Colonic mucosa (tissue), 4 donors: ENCODE measurements around the gene RNF150. TPM values are rescaled to one million over a fixed set of nuclear protein-coding genes. Genes with fewer than 3 reads are reported as not detected.

Experiments
- DNase-seq: peaks from one replicate; pipeline ENCODE4 v3.0.0-alpha.2; 2020
- H3K27ac ChIP-seq: fragments of 200-600 bp; one replicate; pipeline ENCODE4 v1.8.0; 2021
- H3K27me3 ChIP-seq: fragments of 200-600 bp; one replicate; pipeline ENCODE4 v1.8.0; 2021
- H3K36me3 ChIP-seq: fragments of 200-600 bp; one replicate; pipeline ENCODE4 v1.8.0; 2021
- H3K4me1 ChIP-seq: fragments of 200-600 bp; one replicate; pipeline ENCODE4 v1.8.0; 2021; ENCODE audit warnings: mild to moderate bottlenecking
- H3K4me3 ChIP-seq: fragments of 200-600 bp; one replicate; pipeline ENCODE4 v1.8.0; 2021
- H3K9ac ChIP-seq, 2 donors: one replicate each; pipeline ENCODE4 v1.7.0; 2013; ENCODE audit warnings: control low read depth in 2 of 2, low read depth in 2 of 2, low read length in 2 of 2
- H3K9me3 ChIP-seq: fragments of 200-600 bp; one replicate; pipeline ENCODE4 v1.8.0; 2021
- CTCF ChIP-seq: fragments of 200-600 bp; IDR thresholded peaks from one replicate; pipeline ENCODE4 v1.8.0; 2022; ENCODE audit warnings: antibody characterized with exemption, mild to moderate bottlenecking
- intact Hi-C: fragments of 100-400 bp; cut with DNase I; formaldehyde crosslinking; loops from one replicate; pipeline ENCODE4 v1.14.1; 2022
- total RNA-seq, 2 donors: library from RNA; stranded (reverse); fragmentation: NEBNext Ultra II Directional in 1 of 2; extraction: Animal tissue kit (Norgen Biotek cat#: 25700) in 1 of 2; gene quantifications; one replicate each; pipeline ENCODE4 v1.2.1, GENCODE V29; 2021
- donor health status: healthy.
- donor health status: DM: no; HTN: no; CAD: no.
- donor health status: DM: no; HTN: no; CAD: no.

Gene RNF150
- total RNA-seq, 2 donors from 2014 or later, result 0.86 to 6.9 TPM

GRCh38 chr4:141133999-141134995 is 1.0 kb upstream of the RNF150 start:
- no peak for TF ChIP-seq CTCF
- no peak for DNase-seq
- peaks cover 12% of the 10 kb centered on the region for H3K27me3 ChIP-seq

GRCh38 chr4:141132709-141133145 is 542 bp downstream of the RNF150 start:
- Histone ChIP-seq H3K9me3 (no peaks in the 10 kb centered on the region), H3K27ac (peak overlapping the region; percentile 36), H3K27me3 (peaks cover 12% of the 10 kb centered on the region), H3K9ac (peak overlapping the region in 1 of 2 donors; percentile 66), H3K4me1 (no peaks in the 10 kb centered on the region), H3K36me3 (no peaks in the 10 kb centered on the region), H3K4me3 (peak overlapping the region; percentile 66)
- TF ChIP-seq CTCF, result no peak
- DNase-seq, result peak; percentile 22
- intact Hi-C loops, result loop anchor here (2.0 kb wide), 1 partner anchor 270 kb away; no protein-coding TSS in a partner anchor

More at GRCh38 chr4:141133999-141134995, 1.0 kb upstream of the RNF150 start:
- H3K4me3 ChIP-seq, result no peak overlapping the region
- H3K27ac ChIP-seq, result no peak overlapping the region
- intact Hi-C loops, result loop anchor here (2.0 kb wide), 1 partner anchor 271 kb away; no protein-coding TSS in a partner anchor
- H3K9ac ChIP-seq, result no peak overlapping the region
- no peaks in the 10 kb centered on the region for H3K36me3 ChIP-seq
- no peaks in the 10 kb centered on the region for H3K9me3 ChIP-seq
- no peaks in the 10 kb centered on the region for H3K4me1 ChIP-seq

- H3K27me3 ChIP-seq, result peaks cover 12% of the 10 kb centered on the region
- H3K9me3 ChIP-seq, result no peaks in the 10 kb centered on the region
- H3K9ac ChIP-seq, result peak overlapping the region; percentile 12 to 53
- peak overlapping the region; percentile 66 for H3K4me3 ChIP-seq
- no peak overlapping the region for H3K27ac ChIP-seq
- intact Hi-C loops, result loop anchor here (2.0 kb wide), 1 partner anchor 269 kb away; no protein-coding TSS in a partner anchor
- no peaks in the 10 kb centered on the region for H3K36me3 ChIP-seq
- no peaks in the 10 kb centered on the region for H3K4me1 ChIP-seq
- peak; percentile 19 for DNase-seq
- TF ChIP-seq CTCF, result no peak
Observed at GRCh38 chr4:141132072-141132708, 1.1 kb downstream of the RNF150 start.

GRCh38 chr4:141131723-141132071 is 1.6 kb downstream of the RNF150 start:
- Histone ChIP-seq H3K27ac (no peak overlapping the region), H3K9me3 (no peaks in the 10 kb centered on the region), H3K9ac (peak overlapping the region; percentile 12 to 47), H3K4me3 (peak overlapping the region; percentile 66), H3K36me3 (no peaks in the 10 kb centered on the region), H3K4me1 (no peaks in the 10 kb centered on the region), H3K27me3 (peaks cover 12% of the 10 kb centered on the region)
- intact Hi-C loops, result loop anchor here (2.0 kb wide), 1 partner anchor 269 kb away; no protein-coding TSS in a partner anchor
- no peak for DNase-seq
- no peak for TF ChIP-seq CTCF

- intact Hi-C loops, result no loop called here
- no peak for TF ChIP-seq CTCF
- Histone ChIP-seq H3K9ac (no peak overlapping the region), H3K36me3 (no peaks in the 10 kb centered on the region), H3K4me3 (peak overlapping the region; percentile 66), H3K9me3 (no peaks in the 10 kb centered on the region), H3K4me1 (no peaks in the 10 kb centered on the region), H3K27me3 (peaks cover 12% of the 10 kb centered on the region), H3K27ac (no peak overlapping the region)
- DNase-seq, result no peak
Observed at GRCh38 chr4:141130947-141131605, 2.2 kb downstream of the RNF150 start.
